Neural progenitor cell (in vitro differentiated cells): ENCODE results near the gene QSER1. TPM values are rescaled to one million over a fixed set of nuclear protein-coding genes. Genes with fewer than 3 reads are reported as not detected.

Source experiments
- DNase-seq: peaks from one replicate; pipeline ENCODE4 v3.0.0-alpha.2; 2016; ENCODE audit warnings: low spot score
- H2AFZ ChIP-seq: fragments of 200-600 bp; sonication (generic); replicated peaks from 2 replicates; pipeline ENCODE4 v1.6.1; 2016; ENCODE audit warnings: antibody characterized with exemption
- H3F3A ChIP-seq: fragments of 200-600 bp; sonication (generic); 2 replicates; pipeline ENCODE4 v1.6.1; 2016; ENCODE audit warnings: antibody characterized with exemption, low read depth
- H3K27ac ChIP-seq: fragments of 200-600 bp; sonication (generic); 2 replicates; pipeline ENCODE4 v1.5.1; 2016; ENCODE audit warnings: mild to moderate bottlenecking
- H3K27me3 ChIP-seq: fragments of 200-600 bp; sonication (generic); 2 replicates; pipeline ENCODE4 v1.6.1; 2016; ENCODE audit warnings: mild to moderate bottlenecking, moderate library complexity
- H3K36me3 ChIP-seq: fragments of 200-600 bp; sonication (generic); 2 replicates; pipeline ENCODE4 v1.5.1; 2016
- H3K4me1 ChIP-seq: fragments of 200-600 bp; sonication (generic); 2 replicates; pipeline ENCODE4 v1.6.1; 2016; ENCODE audit warnings: mixed run types
- H3K4me2 ChIP-seq: fragments of 200-600 bp; sonication (generic); 2 replicates; pipeline ENCODE4 v1.6.1; 2016
- H3K4me3 ChIP-seq: fragments of 200-600 bp; sonication (generic); 2 replicates; pipeline ENCODE4 v1.5.1; 2016
- H3K79me2 ChIP-seq: fragments of 200-600 bp; sonication (generic); 2 replicates; pipeline ENCODE4 v1.6.1; 2016; ENCODE audit warnings: low read depth
- H3K9ac ChIP-seq: fragments of 200-600 bp; sonication (generic); 2 replicates; pipeline ENCODE4 v1.6.1; 2016
- H3K9me3 ChIP-seq: fragments of 200-600 bp; sonication (generic); 2 replicates; pipeline ENCODE4 v1.5.1; 2016; ENCODE audit warnings: low read depth
- H4K20me1 ChIP-seq: fragments of 200-600 bp; sonication (generic); 2 replicates; pipeline ENCODE4 v1.6.1; 2016; ENCODE audit warnings: low read depth
- H3K27ac Mint-ChIP-seq: 3 replicates; pipeline ENCODE4 v1.8.0; 2021; ENCODE audit warnings: mixed read lengths
- H3K27me3 Mint-ChIP-seq: 2 replicates; pipeline ENCODE4 v1.8.0; 2022; ENCODE audit warnings: low read depth, mild to moderate bottlenecking, inconsistent platforms, moderate library complexity, mixed read lengths; ENCODE audit not compliant: insufficient read depth
- H3K36me3 Mint-ChIP-seq: 3 replicates; pipeline ENCODE4 v1.8.0; 2021; ENCODE audit warnings: mixed read lengths
- H3K4me1 Mint-ChIP-seq: 3 replicates; pipeline ENCODE4 v1.8.0; 2021; ENCODE audit warnings: mixed read lengths
- H3K4me3 Mint-ChIP-seq: 3 replicates; pipeline ENCODE4 v1.8.0; 2021; ENCODE audit warnings: mild to moderate bottlenecking, moderate library complexity, mixed read lengths
- H3K9me3 Mint-ChIP-seq: 3 replicates; pipeline ENCODE4 v1.8.0; 2020; ENCODE audit warnings: mixed read lengths
- CTCF ChIP-seq: fragments of 200-600 bp; sonication (generic); IDR thresholded peaks from 2 replicates; pipeline ENCODE4 v1.5.1; 2017; ENCODE audit warnings: antibody characterized with exemption, mild to moderate bottlenecking
- EZH2 ChIP-seq: fragments of 200-600 bp; sonication (generic); IDR thresholded peaks from 2 replicates; pipeline ENCODE4 v1.6.1; 2017; ENCODE audit warnings: antibody characterized with exemption, mild to moderate bottlenecking, moderate library complexity
- EZH2phosphoT487 ChIP-seq: fragments of 200-600 bp; sonication (generic); IDR thresholded peaks from 2 replicates; pipeline ENCODE4 v1.6.1; 2017; ENCODE audit warnings: antibody characterized with exemption
- total RNA-seq: library from RNA; depleted of rRNA; stranded (reverse); fragments of >200 nt; gene quantifications from 2 replicates; pipeline ENCODE4 v1.2.3, GENCODE V29; 2015; ENCODE audit warnings: low replicate concordance

Gene QSER1
- total RNA-seq, 1 donor from 2014 or later: 79.2 TPM

GRCh38 chr11:33000181-33000580 lies 107.6 kb downstream of the QSER1 start:
- no peak overlapping the region for H2AFZ ChIP-seq

GRCh38 chr11:33001281-33001680 lies 108.7 kb downstream of the QSER1 start:
- Histone ChIP-seq H2AFZ (no peak overlapping the region), H3K79me2 (no peaks in the 10 kb centered on the region), H3K4me3 (no peak overlapping the region), H3K4me2 (no peak overlapping the region), H3K27ac (no peak overlapping the region), H4K20me1 (no peaks in the 10 kb centered on the region), H3K36me3 (no peaks in the 10 kb centered on the region), H3K9me3 (no peaks in the 10 kb centered on the region), H3K4me1 (no peaks in the 10 kb centered on the region), H3K27me3 (no peaks in the 10 kb centered on the region), H3F3A (no peaks in the 10 kb centered on the region), H3K9ac (no peak overlapping the region)
- Mint-ChIP-seq H3K4me1 (no peaks in the 10 kb centered on the region), H3K9me3 (peaks cover 20% of the 10 kb centered on the region), H3K27me3 (no peaks in the 10 kb centered on the region), H3K27ac (no peak overlapping the region), H3K36me3 (no peaks in the 10 kb centered on the region), H3K4me3 (no peak overlapping the region)
- TF ChIP-seq EZH2phosphoT487: no peak
- TF ChIP-seq CTCF: no peak
- TF ChIP-seq EZH2: no peak
- DNase-seq: no peak

More at GRCh38 chr11:33000181-33000580, 107.6 kb downstream of the QSER1 start:
- no peaks in the 10 kb centered on the region for H3K9me3 ChIP-seq
- H3K9ac ChIP-seq: no peak overlapping the region
- TF ChIP-seq EZH2phosphoT487 (no peak), EZH2 (no peak), CTCF (no peak)
- H3K36me3 ChIP-seq: no peaks in the 10 kb centered on the region
- no peaks in the 10 kb centered on the region for H3K4me1 Mint-ChIP-seq
- no peak overlapping the region for H3K27ac Mint-ChIP-seq
- no peak overlapping the region for H3K4me3 ChIP-seq
- H4K20me1 ChIP-seq: no peaks in the 10 kb centered on the region
- H3K27me3 ChIP-seq: no peaks in the 10 kb centered on the region
- H3F3A ChIP-seq: no peaks in the 10 kb centered on the region
- H3K4me3 Mint-ChIP-seq: no peak overlapping the region
- peaks cover 21% of the 10 kb centered on the region for H3K9me3 Mint-ChIP-seq
- H3K4me2 ChIP-seq: no peak overlapping the region
- DNase-seq: no peak
- H3K79me2 ChIP-seq: no peaks in the 10 kb centered on the region
- H3K4me1 ChIP-seq: no peaks in the 10 kb centered on the region
- H3K27me3 Mint-ChIP-seq: no peaks in the 10 kb centered on the region
- no peak overlapping the region for H3K27ac ChIP-seq
- no peaks in the 10 kb centered on the region for H3K36me3 Mint-ChIP-seq

- Mint-ChIP-seq H3K4me1 (no peaks in the 10 kb centered on the region), H3K4me3 (no peak overlapping the region), H3K27me3 (no peaks in the 10 kb centered on the region), H3K9me3 (peaks cover 20% of the 10 kb centered on the region), H3K27ac (no peak overlapping the region), H3K36me3 (no peaks in the 10 kb centered on the region)
- Histone ChIP-seq H3K9ac (no peak overlapping the region), H3K36me3 (no peaks in the 10 kb centered on the region), H3K4me1 (no peaks in the 10 kb centered on the region), H3K27me3 (no peaks in the 10 kb centered on the region), H3K4me3 (no peak overlapping the region), H2AFZ (no peak overlapping the region), H3K79me2 (no peaks in the 10 kb centered on the region), H3K27ac (no peak overlapping the region), H3K4me2 (no peak overlapping the region), H3K9me3 (no peaks in the 10 kb centered on the region), H3F3A (no peaks in the 10 kb centered on the region), H4K20me1 (no peaks in the 10 kb centered on the region)
- DNase-seq: no peak
- TF ChIP-seq EZH2: no peak
- no peak for TF ChIP-seq CTCF
- TF ChIP-seq EZH2phosphoT487: no peak
These were observed 109.3 kb downstream of the QSER1 start for GRCh38 chr11:33001751-33002542.
